Measurements from ENCODE around the gene ATG5.

The ATG5 gene

GRCh38 chr6:106247293-106247692 is 78.3 kb downstream of the ATG5 start:
- Histone ChIP-seq H2AFZ (ENCODE audit: low read length) (no peak overlapping the region), H3K9ac (ENCODE audit: low read depth, low read length, poor library complexity, severe bottlenecking) (no peak overlapping the region), H3K4me1 (ENCODE audit: insufficient read depth, low read length, poor library complexity, severe bottlenecking) (no peaks in the 10 kb centered on the region), H3K36me3 (ENCODE audit: insufficient read depth, low read length) (peaks cover 23% of the 10 kb centered on the region; the same call in 1 of the 2 replicates), H3K4me3 (ENCODE audit: low read length, poor library complexity, severe bottlenecking) (no peak overlapping the region), H3K9me3 (ENCODE audit: insufficient read depth, low read depth, low read length) (no peaks in the 10 kb centered on the region), H3K4me2 (ENCODE audit: low read depth, low read length, poor library complexity, severe bottlenecking) (no peak overlapping the region), H3K9me2 (replicated peaks; ENCODE audit: low read depth, low read length) (no peaks in the 10 kb centered on the region), H3K79me2 (ENCODE audit: insufficient read depth, low read length) (0 out of 2 replicates have a peak, but pooled peaks cover under 1% of the 10 kb centered on the region), H3F3A (ENCODE audit: low read depth) (no peaks in the 10 kb centered on the region), H4K20me1 (ENCODE audit: insufficient read depth, low read length, poor library complexity, severe bottlenecking) (no peaks in the 10 kb centered on the region), H3K27me3 (ENCODE audit: insufficient read depth, low read length, poor library complexity, severe bottlenecking) (no peaks in the 10 kb centered on the region)
- TF ChIP-seq EZH2phosphoT487 (IDR thresholded peaks at IDR 0.05; ENCODE audit: borderline replicate concordance) (no peak), CTCF (conservative IDR thresholded peaks at IDR 0.05; ENCODE audit: low read length) (no peak)

GRCh38 chr6:106244931-106245330 is 80.6 kb downstream of the ATG5 start:
- Histone ChIP-seq H3K9me3 (ENCODE audit: insufficient read depth, low read depth, low read length) (no peaks in the 10 kb centered on the region), H3K4me3 (ENCODE audit: low read length, poor library complexity, severe bottlenecking) (no peak overlapping the region), H3F3A (ENCODE audit: low read depth) (no peaks in the 10 kb centered on the region), H3K27me3 (ENCODE audit: insufficient read depth, low read length, poor library complexity, severe bottlenecking) (no peaks in the 10 kb centered on the region), H2AFZ (ENCODE audit: low read length) (no peak overlapping the region), H3K4me2 (ENCODE audit: low read depth, low read length, poor library complexity, severe bottlenecking) (no peak overlapping the region), H3K79me2 (ENCODE audit: insufficient read depth, low read length) (no peaks in the 10 kb centered on the region), H3K4me1 (ENCODE audit: insufficient read depth, low read length, poor library complexity, severe bottlenecking) (no peaks in the 10 kb centered on the region), H3K9ac (ENCODE audit: low read depth, low read length, poor library complexity, severe bottlenecking) (no peak overlapping the region), H4K20me1 (ENCODE audit: insufficient read depth, low read length, poor library complexity, severe bottlenecking) (no peaks in the 10 kb centered on the region), H3K36me3 (ENCODE audit: insufficient read depth, low read length) (peaks cover 33% of the 10 kb centered on the region; the same call in 1 of the 2 replicates), H3K9me2 (replicated peaks; ENCODE audit: low read depth, low read length) (no peaks in the 10 kb centered on the region)
- no peak for TF ChIP-seq EZH2phosphoT487 (IDR thresholded peaks at IDR 0.05; ENCODE audit: borderline replicate concordance)
- no peak for TF ChIP-seq CTCF (conservative IDR thresholded peaks at IDR 0.05; ENCODE audit: low read length)

- no peak overlapping the region for H3K4me2 ChIP-seq (ENCODE audit: low read depth, low read length, poor library complexity, severe bottlenecking)
Observed at GRCh38 chr6:106244521-106244920, 81.0 kb downstream of the ATG5 start.

More at GRCh38 chr6:106244521-106244920, 81.0 kb downstream of the ATG5 start:
- no peaks in the 10 kb centered on the region for H4K20me1 ChIP-seq (ENCODE audit: insufficient read depth, low read length, poor library complexity, severe bottlenecking)
- no peaks in the 10 kb centered on the region for H3K79me2 ChIP-seq (ENCODE audit: insufficient read depth, low read length)
- no peaks in the 10 kb centered on the region for H3K27me3 ChIP-seq (ENCODE audit: insufficient read depth, low read length, poor library complexity, severe bottlenecking)
- H3K9me2 ChIP-seq (replicated peaks; ENCODE audit: low read depth, low read length) = no peaks in the 10 kb centered on the region
- H3K9me3 ChIP-seq (ENCODE audit: insufficient read depth, low read depth, low read length) = no peaks in the 10 kb centered on the region
- peaks cover 33% of the 10 kb centered on the region; the same call in 1 of the 2 replicates for H3K36me3 ChIP-seq (ENCODE audit: insufficient read depth, low read length)
- no peaks in the 10 kb centered on the region for H3K4me1 ChIP-seq (ENCODE audit: insufficient read depth, low read length, poor library complexity, severe bottlenecking)
- H3K9ac ChIP-seq (ENCODE audit: low read depth, low read length, poor library complexity, severe bottlenecking) = no peak overlapping the region
- no peaks in the 10 kb centered on the region for H3F3A ChIP-seq (ENCODE audit: low read depth)
- H3K4me3 ChIP-seq (ENCODE audit: low read length, poor library complexity, severe bottlenecking) = no peak overlapping the region
- no peak overlapping the region for H2AFZ ChIP-seq (ENCODE audit: low read length)
- TF ChIP-seq EZH2phosphoT487 (IDR thresholded peaks at IDR 0.05; ENCODE audit: borderline replicate concordance) = no peak
- no peak for TF ChIP-seq CTCF (conservative IDR thresholded peaks at IDR 0.05; ENCODE audit: low read length)

Measured in Loucy (cell line).